Activated CD8-positive, alpha-beta T cell treated with anti-CD3 and anti-CD28 coated beads for 36 hours (primary cell): ENCODE data around the gene CTH. TPM values are rescaled to one million over a fixed set of nuclear protein-coding genes. Genes with fewer than 3 reads are reported as not detected.

Source experiments
- ATAC-seq: fragments of 200-7000 bp; cut with Tn5 transposase; one replicate; pipeline ENCODE4 v1.10.0; 2021; ENCODE audit warnings: mild to moderate bottlenecking, moderate library complexity
- CTCF ChIA-PET: fragments of 350-600 bp; sonication (Branson Sonifier 250); formaldehyde crosslinking; loops from one replicate; lab custom pipeline; 2021; ENCODE audit warnings: antibody characterized with exemption; lab: Charles Lee
- POLR2A ChIA-PET: fragments of 350-600 bp; sonication (Branson Sonifier 250); formaldehyde crosslinking; loops from one replicate; lab custom pipeline; 2021; ENCODE audit warnings: antibody characterized with exemption; lab: Charles Lee
- DNase-seq: peaks from one replicate; pipeline ENCODE4 v3.0.0-alpha.2; 2020
- H3K27ac Mint-ChIP-seq: one replicate; pipeline ENCODE4 v1.8.0; 2021; ENCODE audit warnings: mild to moderate bottlenecking, mixed read lengths
- H3K27me3 Mint-ChIP-seq: one replicate; pipeline ENCODE4 v1.8.0; 2021; ENCODE audit warnings: mixed read lengths
- H3K36me3 Mint-ChIP-seq: one replicate; pipeline ENCODE4 v1.8.0; 2021; ENCODE audit warnings: low read depth, mixed read lengths
- H3K4me1 Mint-ChIP-seq: one replicate; pipeline ENCODE4 v1.8.0; 2021; ENCODE audit warnings: low read depth, mixed read lengths
- H3K4me3 Mint-ChIP-seq: one replicate; pipeline ENCODE4 v1.8.0; 2021; ENCODE audit warnings: mild to moderate bottlenecking, moderate library complexity, mixed read lengths
- H3K9me3 Mint-ChIP-seq: one replicate; pipeline ENCODE4 v1.8.0; 2021; ENCODE audit warnings: mixed read lengths
- intact Hi-C: fragments of 100-400 bp; cut with micrococcal nuclease; formaldehyde crosslinking; loops from one replicate; pipeline ENCODE4 v1.10.0; 2022
- total RNA-seq, 2 experiments: library from RNA; stranded (reverse); gene quantifications; one replicate each; pipeline ENCODE4 v1.2.3, GENCODE V29; 2021
- TF ChIP-seq, protein P1 (sequence below): fragments of 200-600 bp; IDR thresholded peaks from one replicate; pipeline ENCODE4 v1.8.0; 2022; ENCODE audit warnings: antibody characterized with exemption, mild to moderate bottlenecking

The CTH gene
- total RNA-seq, 2 experiments from 2014 or later, result 34.5 to 35.0 TPM

- Mint-ChIP-seq H3K27me3 (peaks cover 1% of the 10 kb centered on the region), H3K9me3 (no peaks in the 10 kb centered on the region), H3K27ac (no peak overlapping the region), H3K4me3 (no peak overlapping the region), H3K36me3 (no peaks in the 10 kb centered on the region), H3K4me1 (no peaks in the 10 kb centered on the region)
- ChIA-PET POLR2A (no interaction called here), CTCF (no interaction called here)
- DNase-seq, result no peak
- TF ChIP-seq, protein P1, sequence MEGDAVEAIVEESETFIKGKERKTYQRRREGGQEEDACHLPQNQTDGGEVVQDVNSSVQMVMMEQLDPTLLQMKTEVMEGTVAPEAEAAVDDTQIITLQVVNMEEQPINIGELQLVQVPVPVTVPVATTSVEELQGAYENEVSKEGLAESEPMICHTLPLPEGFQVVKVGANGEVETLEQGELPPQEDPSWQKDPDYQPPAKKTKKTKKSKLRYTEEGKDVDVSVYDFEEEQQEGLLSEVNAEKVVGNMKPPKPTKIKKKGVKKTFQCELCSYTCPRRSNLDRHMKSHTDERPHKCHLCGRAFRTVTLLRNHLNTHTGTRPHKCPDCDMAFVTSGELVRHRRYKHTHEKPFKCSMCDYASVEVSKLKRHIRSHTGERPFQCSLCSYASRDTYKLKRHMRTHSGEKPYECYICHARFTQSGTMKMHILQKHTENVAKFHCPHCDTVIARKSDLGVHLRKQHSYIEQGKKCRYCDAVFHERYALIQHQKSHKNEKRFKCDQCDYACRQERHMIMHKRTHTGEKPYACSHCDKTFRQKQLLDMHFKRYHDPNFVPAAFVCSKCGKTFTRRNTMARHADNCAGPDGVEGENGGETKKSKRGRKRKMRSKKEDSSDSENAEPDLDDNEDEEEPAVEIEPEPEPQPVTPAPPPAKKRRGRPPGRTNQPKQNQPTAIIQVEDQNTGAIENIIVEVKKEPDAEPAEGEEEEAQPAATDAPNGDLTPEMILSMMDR, result no peak
- intact Hi-C loops, result no loop called here
- no peak for ATAC-seq
These were observed 14.1 kb upstream of the CTH start for GRCh38 chr1:70397013-70397412.

DNA sequence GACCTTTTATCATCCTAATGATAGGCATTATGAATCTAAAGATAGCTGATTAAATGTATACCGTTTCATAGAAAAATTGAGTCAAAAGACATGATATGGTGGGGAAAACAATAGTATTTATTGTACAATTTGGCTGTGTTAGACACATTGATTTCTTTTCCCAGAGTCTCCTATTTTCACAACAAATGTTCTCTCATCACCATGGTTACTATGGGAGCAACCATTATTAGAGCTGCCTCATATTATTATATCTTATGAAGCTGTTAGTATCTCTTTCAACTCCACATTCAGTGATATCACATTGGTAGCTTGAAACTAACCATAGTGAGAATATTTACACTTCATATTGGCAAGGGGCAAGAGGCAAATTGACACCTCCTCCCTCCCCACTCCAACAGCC is 10.7 kb upstream of the CTH start:
- no peak for DNase-seq
- TF ChIP-seq, protein P1, result no peak
- peaks cover 5% of the 10 kb centered on the region for H3K27me3 Mint-ChIP-seq
- intact Hi-C loops, result no loop called here
- no peak for ATAC-seq
- H3K4me1 Mint-ChIP-seq, result no peaks in the 10 kb centered on the region
- no peaks in the 10 kb centered on the region for H3K9me3 Mint-ChIP-seq
- POLR2A ChIA-PET, result no interaction called here
- no peak overlapping the region for H3K4me3 Mint-ChIP-seq
- H3K27ac Mint-ChIP-seq, result no peak overlapping the region
- H3K36me3 Mint-ChIP-seq, result no peaks in the 10 kb centered on the region
- CTCF ChIA-PET, result interaction anchor here (0.7 kb wide), 2 partner anchors 22 to 201 kb away, joined by 3 read pairs; no protein-coding TSS in a partner anchor

- ATAC-seq, result no peak
- CTCF ChIA-PET, result no interaction called here
- DNase-seq, result no peak
These were observed 9.1 kb upstream of the CTH start for GRCh38 chr1:70401974-70402373.

GRCh38 chr1:70403759-70404158 is 7.3 kb upstream of the CTH start:
- intact Hi-C loops, result no loop called here
- DNase-seq, result no peak
- POLR2A ChIA-PET, result no interaction called here
- Mint-ChIP-seq H3K27me3 (peaks cover 6% of the 10 kb centered on the region), H3K9me3 (no peaks in the 10 kb centered on the region), H3K4me3 (no peak overlapping the region), H3K4me1 (no peaks in the 10 kb centered on the region), H3K36me3 (no peaks in the 10 kb centered on the region), H3K27ac (no peak overlapping the region)
- TF ChIP-seq, protein P1, result no peak
- no peak for ATAC-seq
- CTCF ChIA-PET, result no interaction called here

More at GRCh38 chr1:70401974-70402373, 9.1 kb upstream of the CTH start:
- H3K27ac Mint-ChIP-seq, result no peak overlapping the region
- H3K27me3 Mint-ChIP-seq, result peaks cover 6% of the 10 kb centered on the region
- H3K36me3 Mint-ChIP-seq, result no peaks in the 10 kb centered on the region
- POLR2A ChIA-PET, result interaction anchor here (0.9 kb wide), 1 partner anchor 47 kb away, joined by 3 read pairs; the partner anchor contains the start of gene ANKRD13C
- no peak overlapping the region for H3K4me3 Mint-ChIP-seq
- no peaks in the 10 kb centered on the region for H3K4me1 Mint-ChIP-seq
- intact Hi-C loops, result no loop called here
- no peaks in the 10 kb centered on the region for H3K9me3 Mint-ChIP-seq
- TF ChIP-seq, protein P1, result no peak

DNA sequence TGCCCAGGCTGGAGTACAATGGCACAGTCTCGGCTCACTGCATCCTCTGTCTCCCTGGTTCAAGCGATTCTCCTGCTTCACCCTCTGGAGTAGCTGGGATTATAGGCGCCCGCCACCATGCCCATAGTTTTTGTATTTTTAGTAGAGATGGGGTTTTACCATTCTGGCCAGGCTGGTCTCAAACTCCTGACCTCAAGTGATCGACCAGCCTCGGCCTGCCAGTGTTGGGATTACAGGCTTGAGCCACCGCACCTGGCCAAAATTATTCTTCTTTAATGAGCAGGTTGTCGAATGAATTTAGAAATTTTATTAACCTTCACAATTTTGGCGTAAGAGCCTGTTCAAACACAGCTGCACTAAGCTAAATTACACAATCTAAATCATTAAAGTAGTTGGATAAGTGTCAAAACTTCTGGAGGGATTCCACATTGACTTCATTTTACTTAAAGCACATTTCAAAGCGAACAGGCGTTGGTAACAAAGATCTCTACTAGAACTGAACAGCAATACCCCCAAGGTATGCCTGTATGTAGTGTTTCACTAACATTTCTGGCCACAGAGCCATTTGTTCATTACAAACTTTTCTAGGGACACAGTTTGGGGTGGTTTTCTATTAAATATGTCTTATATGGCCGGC is 5.2 kb upstream of the CTH start:
- H3K4me3 Mint-ChIP-seq, result no peak overlapping the region
- peaks cover 5% of the 10 kb centered on the region for H3K4me1 Mint-ChIP-seq
- H3K9me3 Mint-ChIP-seq, result no peaks in the 10 kb centered on the region
- TF ChIP-seq, protein P1, result no peak
- peaks cover 6% of the 10 kb centered on the region for H3K27me3 Mint-ChIP-seq
- no peaks in the 10 kb centered on the region for H3K36me3 Mint-ChIP-seq
- intact Hi-C loops, result no loop called here
- ChIA-PET CTCF (no interaction called here), POLR2A (interaction anchor here (0.6 to 1.0 kb wide), 2 partner anchors 32 to 51 kb away, joined by 3 read pairs; partner anchors contain the start of gene ANKRD13C)
- ATAC-seq (no peak), DNase-seq (no peak)
- H3K27ac Mint-ChIP-seq, result no peak overlapping the region
